ENCODE measurements around the gene GLI1. TPM values are rescaled to one million over a fixed set of nuclear protein-coding genes. Genes with fewer than 3 reads are reported as not detected.
"Not testable (repeated sequence)": the region's sequence is repeated elsewhere in the genome, so short reads cannot be mapped to it uniquely, and the experiment has no call there.

GLI1 gene
- total RNA-seq, 4 donors from 2014 or later, result 0.51 to 2.9 (median 2.0) TPM; not detected in 1

- 34% methylated on average over 11 of the region's 11 CpGs for WGBS
Measured at GRCh38 chr12:57488402-57489156, 29.0 kb downstream of the GLI1 start.

GRCh38 chr12:57489157-57489641 lies 29.6 kb downstream of the GLI1 start:
- peak overlapping the region; percentile 80 for H3K4me3 ChIP-seq
- H3K27ac ChIP-seq, result no peak overlapping the region
- H3K4me1 ChIP-seq, result peaks cover 17% of the 10 kb centered on the region
- DNase-seq (ENCODE audit: low spot score in 2 of 2), result no peak
- H3K27me3 ChIP-seq, result no peaks in the 10 kb centered on the region
- 86% methylated on average over 5 of the region's 5 CpGs for WGBS
- TF ChIP-seq CTCF (IDR thresholded peaks at IDR 0.05) (no peak), EP300 (IDR thresholded peaks at IDR 0.05) (no peak), POLR2AphosphoS5 (IDR thresholded peaks at IDR 0.05) (no peak), POLR2A (IDR thresholded peaks at IDR 0.05) (no peak)
- H3K9me3 ChIP-seq, result no peaks in the 10 kb centered on the region
- H3K36me3 ChIP-seq, result peaks cover 37% of the 10 kb centered on the region

More at GRCh38 chr12:57488402-57489156, 29.0 kb downstream of the GLI1 start:
- no peaks in the 10 kb centered on the region for H3K9me3 ChIP-seq
- H3K27ac ChIP-seq, result peak overlapping the region; percentile 66
- H3K4me3 ChIP-seq, result peak overlapping the region; percentile 80
- TF ChIP-seq CTCF (IDR thresholded peaks at IDR 0.05) (no peak), EP300 (IDR thresholded peaks at IDR 0.05) (no peak), POLR2A (IDR thresholded peaks at IDR 0.05) (no peak), POLR2AphosphoS5 (IDR thresholded peaks at IDR 0.05) (no peak)
- H3K4me1 ChIP-seq, result peaks cover 17% of the 10 kb centered on the region
- H3K27me3 ChIP-seq, result no peaks in the 10 kb centered on the region
- no peak for DNase-seq (ENCODE audit: low spot score in 2 of 2)
- H3K36me3 ChIP-seq, result peaks cover 37% of the 10 kb centered on the region

- no peak overlapping the region for H3K4me3 ChIP-seq
- DNase-seq (ENCODE audit: low spot score in 2 of 2), result no peak
- 98% methylated on average over 4 of the region's 4 CpGs for WGBS
- H3K27ac ChIP-seq, result no peak overlapping the region
- no peaks in the 10 kb centered on the region for H3K27me3 ChIP-seq
- TF ChIP-seq CTCF (IDR thresholded peaks at IDR 0.05) (no peak), POLR2A (IDR thresholded peaks at IDR 0.05) (no peak), POLR2AphosphoS5 (IDR thresholded peaks at IDR 0.05) (no peak)
- H3K36me3 ChIP-seq, result peaks cover 41% of the 10 kb centered on the region
- H3K4me1 ChIP-seq, result peaks cover 17% of the 10 kb centered on the region
- no peaks in the 10 kb centered on the region for H3K9me3 ChIP-seq
Measured at GRCh38 chr12:57490126-57490525, 30.5 kb downstream of the GLI1 start.

GRCh38 chr12:57491393-57492280 lies 32.1 kb downstream of the GLI1 start:
- no peak for TF ChIP-seq CTCF (IDR thresholded peaks at IDR 0.05)
- no peak for TF ChIP-seq POLR2AphosphoS5 (IDR thresholded peaks at IDR 0.05)
- TF ChIP-seq EP300 (IDR thresholded peaks at IDR 0.05), result no peak
- no peak for TF ChIP-seq POLR2A (IDR thresholded peaks at IDR 0.05)
- no peak overlapping the region for H3K4me3 ChIP-seq
- H3K4me1 ChIP-seq, result peaks cover 17% of the 10 kb centered on the region
- H3K36me3 ChIP-seq, result peaks cover 54% of the 10 kb centered on the region
- WGBS, result 92% methylated on average over 15 of the region's 15 CpGs
- no peaks in the 10 kb centered on the region for H3K9me3 ChIP-seq
- H3K27ac ChIP-seq, result no peak overlapping the region
- no peak for DNase-seq (ENCODE audit: low spot score in 2 of 2)
- H3K27me3 ChIP-seq, result no peaks in the 10 kb centered on the region

GRCh38 chr12:57495051-57495701 lies 35.6 kb downstream of the GLI1 start:
- not testable (repeated sequence) for H3K4me1 ChIP-seq; H3K27me3 ChIP-seq; DNase-seq (ENCODE audit: low spot score in 2 of 2); H3K27ac ChIP-seq; H3K4me3 ChIP-seq; H3K9me3 ChIP-seq
- H3K36me3 ChIP-seq, result peaks cover 73% of the 10 kb centered on the region
- WGBS, result 88% methylated on average over 32 of the region's 48 CpGs
